Globus pallidus (tissue), 1 donor: Measurements from ENCODE around the gene CCK.
A peak's percentile ranks its signal among the peaks of the same experiment; 100 is the strongest.
"Not testable (repeated sequence)": the region's sequence is repeated elsewhere in the genome, so short reads cannot be mapped to it uniquely, and the experiment has no call there.

Experiments
- DNase-seq: peaks from one replicate; pipeline ENCODE4 v3.0.0-alpha.2; 2015; ENCODE audit warnings: low spot score

CCK gene

GRCh38 chr3:42266085-42266484 lies at the start of gene CCK:
CCK (minus strand) TSS chr3:42266185; CDS start chr3:42263630, 2,555 bp downstream.
- no peak for DNase-seq

GRCh38 chr3:42314411-42314810 lies 48.4 kb upstream of the CCK start:
- no peak for DNase-seq

- DNase-seq = no peak
These were observed 42.7 kb upstream of the CCK start for GRCh38 chr3:42308651-42309050.

GRCh38 chr3:42306499-42306898 lies 40.5 kb upstream of the CCK start:
- no peak for DNase-seq

GRCh38 chr3:42302924-42303634 lies 37.1 kb upstream of the CCK start:
- DNase-seq = no peak

- no peak for DNase-seq
These were observed 35.6 kb upstream of the CCK start for GRCh38 chr3:42301446-42302175.

- no peak for DNase-seq
These were observed 34.8 kb upstream of the CCK start for GRCh38 chr3:42300778-42301177.

- DNase-seq = no peak
These were observed 34.0 kb upstream of the CCK start for GRCh38 chr3:42300013-42300412.

GRCh38 chr3:42298259-42298658 lies 32.3 kb upstream of the CCK start:
- no peak for DNase-seq

- no peak for DNase-seq
These were observed 26.0 kb upstream of the CCK start for GRCh38 chr3:42292009-42292408.

- DNase-seq = no peak
These were observed 25.2 kb upstream of the CCK start for GRCh38 chr3:42290966-42291714.

GRCh38 chr3:42289026-42289425 lies 23.0 kb upstream of the CCK start:
- no peak for DNase-seq

GRCh38 chr3:42288385-42288784 lies 22.4 kb upstream of the CCK start:
- no peak for DNase-seq

- not testable (repeated sequence) for DNase-seq
These were observed 21.4 kb upstream of the CCK start for GRCh38 chr3:42287423-42287822.

GRCh38 chr3:42277676-42278075 lies 11.7 kb upstream of the CCK start:
- DNase-seq = no peak

GRCh38 chr3:42276141-42277132 lies 10.5 kb upstream of the CCK start:
- no peak for DNase-seq

GRCh38 chr3:42275217-42275616 lies 9.2 kb upstream of the CCK start:
- DNase-seq = no peak

- DNase-seq = no peak
These were observed 8.3 kb upstream of the CCK start for GRCh38 chr3:42274266-42274665.

- DNase-seq = peak; percentile 4
These were observed 7.4 kb upstream of the CCK start for GRCh38 chr3:42273361-42273760.

GRCh38 chr3:42271786-42272185 lies 5.8 kb upstream of the CCK start:
- no peak for DNase-seq

- DNase-seq = no peak
These were observed 4.6 kb upstream of the CCK start for GRCh38 chr3:42270561-42270960.

- DNase-seq = no peak
These were observed 3.7 kb upstream of the CCK start for GRCh38 chr3:42269647-42270046.
